Activated CD4-positive, alpha-beta T cell treated with anti-CD3 and anti-CD28 coated beads, Interleukin-2, amount 50 U/mL, for 16 hours (primary cell): ENCODE measurements around the gene GXYLT2.

Source experiments
- DNase-seq: peaks from one replicate; pipeline ENCODE4 v3.0.0-alpha.2; 2020

GXYLT2 gene

DNA sequence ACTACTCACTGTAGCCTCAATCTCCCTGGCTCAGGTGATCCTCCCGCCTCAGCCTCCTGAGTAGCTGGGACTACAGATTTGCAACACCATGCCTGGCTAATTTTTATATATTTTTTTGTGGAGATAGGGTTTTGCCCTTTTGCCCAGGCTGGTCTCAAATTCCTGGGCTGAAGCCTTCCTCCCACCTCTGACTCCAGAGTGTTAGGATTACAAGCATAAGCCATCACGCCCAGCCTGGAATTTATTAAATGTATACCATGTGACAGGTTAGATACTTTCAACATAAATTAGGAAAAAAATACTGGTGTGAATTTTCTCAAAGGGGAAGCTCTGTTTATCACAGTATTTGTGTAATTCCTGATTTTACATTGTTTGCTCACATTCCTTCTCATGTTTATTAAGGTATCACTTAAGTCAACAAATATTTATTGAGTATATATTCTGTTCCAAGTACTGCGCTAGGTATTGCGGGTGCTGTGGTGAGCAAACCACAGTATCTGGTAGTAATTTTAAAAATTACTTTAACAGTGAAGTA lies 133.5 kb downstream of the GXYLT2 start:
- no peak for DNase-seq

DNA sequence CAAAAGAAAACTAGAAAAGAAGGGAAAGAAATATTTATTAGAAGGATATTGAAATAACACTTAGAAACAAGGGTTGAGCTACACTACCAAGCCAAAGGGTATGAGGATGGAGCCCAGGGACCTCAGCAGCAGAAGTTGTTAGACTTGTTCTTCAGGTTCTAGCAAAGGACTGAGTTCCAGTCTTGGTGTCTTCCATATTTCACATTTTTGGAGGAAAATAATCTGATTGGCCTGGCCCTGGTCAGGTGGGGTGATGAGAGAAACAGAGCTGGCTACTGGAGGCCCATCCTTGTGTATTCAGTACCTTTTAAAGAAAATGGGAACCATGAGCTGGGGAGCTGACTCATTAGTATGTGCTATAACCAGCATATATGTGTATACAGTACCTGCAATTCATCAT lies 137.0 kb downstream of the GXYLT2 start:
- no peak for DNase-seq

DNA sequence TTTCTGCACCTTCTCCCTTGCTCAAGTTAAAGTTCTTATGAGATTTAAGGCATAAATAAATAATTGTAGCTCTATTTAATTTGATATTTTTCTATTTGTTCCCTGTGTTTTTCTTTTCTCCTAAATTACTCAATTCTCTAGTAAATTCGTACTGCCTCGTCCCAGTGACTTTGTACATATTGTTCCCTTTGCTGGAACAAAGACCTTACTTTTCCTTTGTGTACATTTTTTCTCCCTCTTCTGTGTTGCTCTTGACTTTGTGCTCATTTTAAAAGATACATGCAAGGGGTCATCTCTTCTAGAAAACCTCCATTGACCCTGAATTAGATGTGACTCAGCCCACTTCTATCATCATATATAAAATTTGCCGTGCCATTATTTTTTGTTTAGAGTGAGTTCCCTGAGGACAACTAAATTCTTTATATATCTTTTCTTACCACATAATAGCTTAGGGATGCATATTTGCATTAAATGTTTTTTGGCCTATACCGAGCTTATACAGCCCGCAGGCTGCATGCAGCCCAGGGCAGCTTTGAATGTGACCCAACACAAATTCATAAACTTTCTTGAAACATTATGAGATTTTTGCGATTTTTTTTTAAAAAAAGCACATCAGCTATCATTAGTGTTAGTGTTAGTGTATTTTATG lies 138.4 kb downstream of the GXYLT2 start:
- DNase-seq, result no peak
